Esophagus squamous epithelium (tissue), 5 donors: ENCODE data around the gene PCDHB13. TPM values are rescaled to one million over a fixed set of nuclear protein-coding genes. Genes with fewer than 3 reads are reported as not detected.
"Not testable (repeated sequence)": the region's sequence is repeated elsewhere in the genome, so short reads cannot be mapped to it uniquely, and the experiment has no call there.

Experiments
- DNase-seq: peaks from one replicate; lab custom pipeline; 2025; lab: John Stamatoyannopoulos, UW
- H3K27ac ChIP-seq, 4 donors: fragments of 200-600 bp; sonication (generic); one replicate each; pipeline ENCODE4 v1.5.1; 2016 to 2019; ENCODE audit warnings: mild to moderate bottlenecking in 1 of 4
- H3K27me3 ChIP-seq, 4 donors: fragments of 200-600 bp; sonication (generic); 1 replicate in 3 of 4; 2 replicates in 1 of 4; pipeline versions ENCODE4 v1.5.1 to v1.6.0; 2017 to 2021; ENCODE audit warnings: antibody characterized with exemption in 1 of 4
- H3K36me3 ChIP-seq, 3 donors: fragments of 200-600 bp; sonication (generic); one replicate each; pipeline ENCODE4 v1.5.1; 2016 to 2019
- H3K4me1 ChIP-seq, 3 donors: fragments of 200-600 bp; sonication (generic); one replicate each; pipeline ENCODE4 v1.5.1; 2017 to 2019
- H3K4me3 ChIP-seq, 4 donors: fragments of 200-600 bp; sonication (generic); 1 replicate in 3 of 4; 2 replicates in 1 of 4; pipeline ENCODE4 v1.5.1; 2016 to 2019; ENCODE audit warnings: mild to moderate bottlenecking in 2 of 4, moderate library complexity in 1 of 4
- H3K9me3 ChIP-seq, 3 donors: fragments of 200-600 bp; sonication (generic); one replicate each; pipeline ENCODE4 v1.5.1; 2016 to 2019
- POLR2A ChIP-seq, 4 donors: fragments of 450-650 bp; IDR thresholded peaks; one replicate each; pipeline ENCODE4 v1.6.1; 2017; ENCODE audit warnings: antibody characterized with exemption in 4 of 4, mild to moderate bottlenecking in 4 of 4, moderate library complexity in 3 of 4
- WGBS, 2 donors: methylation state at CpG; one replicate each; pipeline ENCODE4 v1.1.5; 2018; 5-methylcytosine and 5-hydroxymethylcytosine counted together
- intact Hi-C: fragments of 100-400 bp; cut with DNase I; formaldehyde crosslinking; loops from one replicate; pipeline ENCODE4 v1.15.0; 2022
- total RNA-seq, 4 donors: library from RNA; depleted of rRNA; stranded (reverse); fragments of >200 nt; gene quantifications; one replicate each; pipeline ENCODE4 v1.1.0, GENCODE V29; 2016
- TF ChIP-seq, protein P1 (sequence below), 6 experiments: fragments of 450-650 bp in 4 of 6; fragments of 200-600 bp in 2 of 6; sonication (generic) in 2 of 6; IDR thresholded peaks; one replicate each; pipeline ENCODE4 v1.5.1; 2016 to 2019; ENCODE audit warnings: antibody characterized with exemption in 6 of 6, mild to moderate bottlenecking in 4 of 6, moderate library complexity in 4 of 6
- donor health status: DM: yes; HTN: yes; CAD: no.

Gene PCDHB13
- total RNA-seq, 4 donors from 2014 or later: 2.0 to 2.7 (median 2.3) TPM

DNA sequence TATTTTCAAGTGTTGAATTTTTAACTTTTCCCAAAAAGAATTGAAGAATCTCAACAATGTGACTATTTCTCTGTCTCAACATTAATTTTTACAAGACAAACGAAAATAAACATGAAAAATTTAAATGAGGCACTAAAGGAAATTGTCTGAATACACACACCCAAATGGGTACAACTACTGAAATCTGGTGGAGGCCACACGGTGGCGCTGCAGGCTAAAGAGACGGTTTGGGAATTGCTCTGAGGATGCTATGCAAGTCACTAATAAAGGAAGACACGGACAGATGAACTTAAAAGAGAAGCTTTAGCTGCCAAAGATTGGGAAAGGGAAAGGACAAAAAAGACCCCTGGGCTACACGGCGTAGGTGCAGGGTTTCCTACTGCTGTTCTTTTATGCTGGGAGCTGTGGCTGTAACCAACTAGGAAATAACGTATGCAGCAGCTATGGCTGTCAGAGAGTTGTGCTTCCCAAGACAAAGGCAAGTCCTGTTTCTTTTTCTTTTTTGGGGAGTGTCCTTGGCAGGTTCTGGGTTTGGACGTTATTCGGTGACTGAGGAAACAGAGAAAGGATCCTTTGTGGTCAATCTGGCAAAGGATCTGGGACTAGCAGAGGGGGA lies 21.5 kb upstream of the PCDHB13 start, which contains the start of gene PCDHB10:
TSS of gene PCDHB10 (plus strand) at position 244 of the 616 bp plus-strand sequence. CDS start at position 444, 200 bp downstream.
- Histone ChIP-seq H3K27me3 (peaks cover 0 to 12% (median 0%) of the 10 kb centered on the region in 4 donors), H3K9me3 (peaks cover 0 to 77% (median 35%) of the 10 kb centered on the region in 3 donors), H3K27ac (no peak within 1 kb of the TSS), H3K36me3 (no peaks in the 10 kb centered on the region), H3K4me1 (no peaks in the 10 kb centered on the region), H3K4me3 (peak within 1 kb of the TSS in 1 of 4 donors; percentile 43)
- no peak for DNase-seq
- intact Hi-C loops: no loop called here
- WGBS, 2 donors: 7 to 21% methylated on average over 10 of the region's 10 CpGs
- TF ChIP-seq POLR2A (IDR thresholded peaks at IDR 0.05): no peak
- TF ChIP-seq, protein P1, sequence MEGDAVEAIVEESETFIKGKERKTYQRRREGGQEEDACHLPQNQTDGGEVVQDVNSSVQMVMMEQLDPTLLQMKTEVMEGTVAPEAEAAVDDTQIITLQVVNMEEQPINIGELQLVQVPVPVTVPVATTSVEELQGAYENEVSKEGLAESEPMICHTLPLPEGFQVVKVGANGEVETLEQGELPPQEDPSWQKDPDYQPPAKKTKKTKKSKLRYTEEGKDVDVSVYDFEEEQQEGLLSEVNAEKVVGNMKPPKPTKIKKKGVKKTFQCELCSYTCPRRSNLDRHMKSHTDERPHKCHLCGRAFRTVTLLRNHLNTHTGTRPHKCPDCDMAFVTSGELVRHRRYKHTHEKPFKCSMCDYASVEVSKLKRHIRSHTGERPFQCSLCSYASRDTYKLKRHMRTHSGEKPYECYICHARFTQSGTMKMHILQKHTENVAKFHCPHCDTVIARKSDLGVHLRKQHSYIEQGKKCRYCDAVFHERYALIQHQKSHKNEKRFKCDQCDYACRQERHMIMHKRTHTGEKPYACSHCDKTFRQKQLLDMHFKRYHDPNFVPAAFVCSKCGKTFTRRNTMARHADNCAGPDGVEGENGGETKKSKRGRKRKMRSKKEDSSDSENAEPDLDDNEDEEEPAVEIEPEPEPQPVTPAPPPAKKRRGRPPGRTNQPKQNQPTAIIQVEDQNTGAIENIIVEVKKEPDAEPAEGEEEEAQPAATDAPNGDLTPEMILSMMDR (IDR thresholded peaks at IDR 0.05): peak in 2 of 6 experiments; percentile 15 to 44

DNA sequence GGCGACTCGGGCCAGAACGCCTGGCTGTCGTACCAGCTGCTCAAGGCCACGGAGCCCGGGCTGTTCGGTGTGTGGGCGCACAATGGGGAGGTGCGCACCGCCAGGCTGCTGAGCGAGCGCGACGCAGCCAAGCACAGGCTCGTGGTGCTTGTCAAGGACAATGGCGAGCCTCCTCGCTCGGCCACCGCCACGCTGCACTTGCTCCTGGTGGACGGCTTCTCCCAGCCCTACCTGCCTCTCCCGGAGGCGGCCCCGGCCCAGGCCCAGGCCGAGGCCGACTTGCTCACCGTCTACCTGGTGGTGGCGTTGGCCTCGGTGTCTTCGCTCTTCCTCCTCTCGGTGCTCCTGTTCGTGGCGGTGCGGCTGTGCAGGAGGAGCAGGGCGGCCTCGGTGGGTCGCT lies 19.4 kb upstream of the PCDHB13 start:
- H3K27ac ChIP-seq, H3K4me1 ChIP-seq, H3K27me3 ChIP-seq, intact Hi-C loops, H3K36me3 ChIP-seq, DNase-seq, H3K4me3 ChIP-seq: not testable (repeated sequence)
- 26% methylated on average over 5 of the region's 37 CpGs; no CpG with 5 or more reads in 1 of the 2 donors for WGBS, 2 donors
- H3K9me3 ChIP-seq: peaks cover 0 to 81% (median 38%) of the 10 kb centered on the region in 3 donors

DNA sequence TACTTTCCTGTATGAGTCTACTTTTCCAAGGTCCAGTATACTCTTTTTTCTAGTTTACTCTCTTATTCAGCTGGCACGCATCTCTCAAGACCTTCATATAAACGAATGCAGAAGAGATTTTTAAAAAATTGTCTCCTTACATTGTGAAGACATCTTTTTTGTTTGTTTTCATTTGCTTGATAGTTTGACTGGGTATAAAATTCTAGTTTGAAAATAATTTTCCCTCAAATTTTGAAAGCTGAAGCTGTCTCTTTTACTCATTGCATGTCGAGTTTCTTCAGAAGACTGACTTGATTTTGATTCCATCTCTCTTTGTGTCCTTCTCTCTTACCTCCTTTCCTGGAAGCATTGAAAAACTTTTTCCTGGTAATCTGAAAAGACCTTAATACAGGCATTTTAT lies 17.4 kb upstream of the PCDHB13 start:
- intact Hi-C loops: no loop called here
- DNase-seq: no peak
- peaks cover 0 to 79% (median 30%) of the 10 kb centered on the region in 3 donors for H3K9me3 ChIP-seq

DNA sequence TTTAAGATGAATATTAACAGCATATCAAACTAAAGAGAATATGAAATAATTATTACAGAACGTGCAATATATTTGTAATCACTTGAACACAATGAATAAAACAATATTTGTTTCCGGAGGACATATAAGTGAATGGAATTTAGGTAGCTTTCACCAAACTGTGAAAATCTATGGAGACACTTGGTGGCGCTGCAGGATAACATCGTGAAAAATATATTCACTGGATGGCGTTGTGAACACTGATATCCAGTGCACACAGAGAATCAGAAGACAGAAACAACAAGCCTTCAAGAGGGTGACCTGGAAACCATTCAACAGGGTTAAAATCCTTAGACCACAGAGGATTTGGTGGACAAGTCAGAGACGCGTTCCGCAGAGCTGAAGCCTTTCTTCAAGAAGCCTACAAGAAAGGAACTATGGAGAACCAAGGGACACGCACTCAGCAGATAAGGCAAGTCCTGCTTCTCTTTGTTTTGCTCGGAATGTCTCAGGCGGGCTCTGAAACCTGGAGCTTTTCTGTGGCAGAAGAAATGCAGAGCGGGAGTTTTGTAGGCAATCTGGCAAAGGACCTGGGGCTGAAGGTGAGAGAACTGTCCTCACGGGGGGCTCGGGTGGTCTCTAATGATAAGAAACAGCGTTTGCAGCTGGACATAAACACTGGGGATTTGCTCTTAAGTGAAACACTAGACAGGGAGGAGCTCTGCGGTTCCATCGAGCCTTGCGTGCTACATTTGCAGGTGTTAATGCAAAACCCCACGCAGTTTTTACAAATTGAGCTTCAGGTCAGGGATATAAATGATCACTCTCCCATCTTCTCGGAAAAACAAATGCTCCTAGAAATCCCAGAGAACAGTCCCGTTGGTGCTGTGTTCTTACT lies 14.1 kb upstream of the PCDHB13 start, which contains the start of gene PCDHB11:
TSS of gene PCDHB11 (plus strand) at position 269 of the 877 bp plus-strand sequence. CDS start at position 417, 148 bp downstream.
- TF ChIP-seq POLR2A (IDR thresholded peaks at IDR 0.05): no peak
- TF ChIP-seq, protein P1 (IDR thresholded peaks at IDR 0.05): peak in 1 of 6 experiments; percentile 17
- Histone ChIP-seq H3K4me1 (no peaks in the 10 kb centered on the region), H3K27ac (no peak within 1 kb of the TSS), H3K27me3 (no peaks in the 10 kb centered on the region), H3K9me3 (peaks cover 0 to 87% (median 47%) of the 10 kb centered on the region in 3 donors), H3K4me3 (peak within 1 kb of the TSS in 2 of 4 donors; percentile 14 to 32), H3K36me3 (no peaks in the 10 kb centered on the region)
- no peak for DNase-seq
- 35 to 48% methylated on average over 19 to 20 of the region's 21 CpGs for WGBS, 2 donors
- intact Hi-C loops: no loop called here

More for the DNA sequence above, 17.4 kb upstream of the PCDHB13 start:
- Histone ChIP-seq H3K4me3 (no peak overlapping the region), H3K27ac (no peak overlapping the region), H3K27me3 (no peaks in the 10 kb centered on the region), H3K4me1 (no peaks in the 10 kb centered on the region), H3K36me3 (no peaks in the 10 kb centered on the region)
- no peak for TF ChIP-seq POLR2A (IDR thresholded peaks at IDR 0.05)
- TF ChIP-seq, protein P1 (IDR thresholded peaks at IDR 0.05): no peak
- 46 to 47% methylated on average over 3 of the region's 3 CpGs for WGBS, 2 donors

DNA sequence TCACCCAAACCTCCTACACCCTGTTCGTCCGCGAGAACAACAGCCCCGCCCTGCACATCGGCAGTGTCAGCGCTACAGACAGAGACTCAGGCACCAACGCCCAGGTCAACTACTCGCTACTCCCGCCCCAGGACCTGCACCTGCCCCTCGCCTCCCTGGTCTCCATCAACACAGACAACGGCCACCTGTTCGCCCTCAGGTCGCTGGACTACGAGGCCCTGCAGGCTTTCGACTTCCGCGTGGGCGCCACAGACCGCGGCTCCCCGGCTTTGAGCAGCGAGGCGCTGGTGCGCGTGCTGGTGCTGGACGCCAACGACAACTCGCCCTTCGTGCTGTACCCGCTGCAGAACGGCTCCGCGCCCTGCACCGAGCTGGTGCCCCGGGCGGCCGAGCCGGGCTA lies 12.6 kb upstream of the PCDHB13 start:
- DNase-seq, H3K4me3 ChIP-seq, H3K27me3 ChIP-seq, intact Hi-C loops, H3K27ac ChIP-seq, H3K36me3 ChIP-seq, H3K4me1 ChIP-seq: not testable (repeated sequence)
- H3K9me3 ChIP-seq: peaks cover 0 to 81% (median 37%) of the 10 kb centered on the region in 3 donors
- WGBS, 2 donors: 34 to 53% methylated on average over 6 to 10 of the region's 38 CpGs

DNA sequence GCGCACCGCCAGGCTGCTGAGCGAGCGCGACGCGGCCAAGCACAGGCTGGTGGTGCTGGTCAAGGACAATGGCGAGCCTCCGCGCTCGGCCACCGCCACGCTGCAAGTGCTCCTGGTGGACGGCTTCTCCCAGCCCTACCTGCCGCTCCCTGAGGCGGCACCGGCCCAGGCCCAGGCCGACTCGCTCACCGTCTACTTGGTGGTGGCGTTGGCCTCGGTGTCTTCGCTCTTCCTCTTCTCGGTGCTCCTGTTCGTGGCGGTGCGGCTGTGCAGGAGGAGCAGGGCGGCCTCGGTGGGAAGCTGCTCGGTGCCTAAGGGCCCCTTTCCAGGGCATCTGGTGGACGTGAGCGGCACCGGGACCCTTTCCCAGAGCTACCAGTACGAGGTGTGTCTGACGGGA lies 12.1 kb upstream of the PCDHB13 start:
- H3K27me3 ChIP-seq, H3K27ac ChIP-seq, DNase-seq, intact Hi-C loops, H3K4me3 ChIP-seq, H3K4me1 ChIP-seq, H3K36me3 ChIP-seq: not testable (repeated sequence)
- H3K9me3 ChIP-seq: peaks cover 0 to 76% (median 31%) of the 10 kb centered on the region in 3 donors
- WGBS, 2 donors: 50 to 57% methylated on average over 4 to 9 of the region's 35 CpGs
